Right atrium auricular region (tissue), 2 donors: ENCODE measurements around the gene SAMD15. TPM values are rescaled to one million over a fixed set of nuclear protein-coding genes. Genes with fewer than 3 reads are reported as not detected.

ENCODE experiments used
- DNase-seq: peaks from one replicate; pipeline ENCODE4 v3.0.0-alpha.2; 2019; ENCODE audit warnings: low spot score
- H3K27ac ChIP-seq, 2 donors: fragments of 200-600 bp; sonication (generic); 1 replicate in 1 of 2; 2 replicates in 1 of 2; pipeline ENCODE4 v1.5.1; 2016 to 2019
- H3K27me3 ChIP-seq, 2 donors: fragments of 200-600 bp; sonication (generic); one replicate each; pipeline versions ENCODE4 v1.5.1 to v1.6.0; 2017 to 2019
- H3K36me3 ChIP-seq: fragments of 200-600 bp; sonication (generic); one replicate; pipeline ENCODE4 v1.5.1; 2016
- H3K4me1 ChIP-seq, 2 donors: fragments of 200-600 bp; sonication (generic); one replicate each; pipeline versions ENCODE4 v1.5.1 to v1.6.0; 2017 to 2019
- H3K4me3 ChIP-seq, 2 donors: fragments of 200-600 bp; sonication (generic); 1 replicate in 1 of 2; 2 replicates in 1 of 2; pipeline ENCODE4 v1.5.1; 2017 to 2019; ENCODE audit warnings: mild to moderate bottlenecking in 1 of 2, moderate library complexity in 1 of 2
- H3K9me3 ChIP-seq, 2 donors: fragments of 200-600 bp; sonication (generic); one replicate each; pipeline ENCODE4 v1.5.1; 2019
- total RNA-seq, 2 donors: library from RNA; depleted of rRNA; stranded (reverse); fragments of >200 nt; gene quantifications; one replicate each; pipeline ENCODE4 v1.1.0, GENCODE V29; 2016
- TF ChIP-seq, protein P1 (sequence below), 2 donors: fragments of 200-600 bp; sonication (generic); IDR thresholded peaks; one replicate each; pipeline ENCODE4 v1.5.1; 2019; ENCODE audit warnings: antibody characterized with exemption in 2 of 2

Gene SAMD15
- total RNA-seq, 2 donors from 2014 or later, result 0.26 to 0.39 TPM

DNA sequence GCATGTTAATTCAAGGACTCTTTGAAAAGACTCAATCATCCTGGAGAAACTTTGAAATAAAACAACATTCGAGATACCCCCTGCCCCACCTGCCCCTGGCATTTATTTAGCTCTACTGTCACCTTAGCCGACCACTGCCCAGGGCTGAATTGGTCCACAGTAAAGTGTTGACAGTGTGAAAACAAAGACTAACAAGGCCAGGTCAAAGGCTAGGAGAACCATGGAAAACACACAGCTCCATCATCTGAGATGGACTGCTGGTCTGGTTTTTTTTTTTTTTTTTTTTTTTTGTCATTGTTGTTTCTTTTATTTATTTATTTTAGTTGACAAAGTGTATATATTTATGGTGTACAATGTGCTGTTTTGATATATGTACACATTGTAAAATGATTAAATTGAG is 30.7 kb upstream of the SAMD15 start:
- H3K27ac ChIP-seq, result no peak overlapping the region
- H3K4me1 ChIP-seq, result no peaks in the 10 kb centered on the region
- peaks cover 39% of the 10 kb centered on the region for H3K36me3 ChIP-seq
- no peaks in the 10 kb centered on the region for H3K27me3 ChIP-seq
- TF ChIP-seq, protein P1, sequence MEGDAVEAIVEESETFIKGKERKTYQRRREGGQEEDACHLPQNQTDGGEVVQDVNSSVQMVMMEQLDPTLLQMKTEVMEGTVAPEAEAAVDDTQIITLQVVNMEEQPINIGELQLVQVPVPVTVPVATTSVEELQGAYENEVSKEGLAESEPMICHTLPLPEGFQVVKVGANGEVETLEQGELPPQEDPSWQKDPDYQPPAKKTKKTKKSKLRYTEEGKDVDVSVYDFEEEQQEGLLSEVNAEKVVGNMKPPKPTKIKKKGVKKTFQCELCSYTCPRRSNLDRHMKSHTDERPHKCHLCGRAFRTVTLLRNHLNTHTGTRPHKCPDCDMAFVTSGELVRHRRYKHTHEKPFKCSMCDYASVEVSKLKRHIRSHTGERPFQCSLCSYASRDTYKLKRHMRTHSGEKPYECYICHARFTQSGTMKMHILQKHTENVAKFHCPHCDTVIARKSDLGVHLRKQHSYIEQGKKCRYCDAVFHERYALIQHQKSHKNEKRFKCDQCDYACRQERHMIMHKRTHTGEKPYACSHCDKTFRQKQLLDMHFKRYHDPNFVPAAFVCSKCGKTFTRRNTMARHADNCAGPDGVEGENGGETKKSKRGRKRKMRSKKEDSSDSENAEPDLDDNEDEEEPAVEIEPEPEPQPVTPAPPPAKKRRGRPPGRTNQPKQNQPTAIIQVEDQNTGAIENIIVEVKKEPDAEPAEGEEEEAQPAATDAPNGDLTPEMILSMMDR (IDR thresholded peaks at IDR 0.05), result no peak
- no peak overlapping the region for H3K4me3 ChIP-seq
- H3K9me3 ChIP-seq, result no peaks in the 10 kb centered on the region
- no peak for DNase-seq

DNA sequence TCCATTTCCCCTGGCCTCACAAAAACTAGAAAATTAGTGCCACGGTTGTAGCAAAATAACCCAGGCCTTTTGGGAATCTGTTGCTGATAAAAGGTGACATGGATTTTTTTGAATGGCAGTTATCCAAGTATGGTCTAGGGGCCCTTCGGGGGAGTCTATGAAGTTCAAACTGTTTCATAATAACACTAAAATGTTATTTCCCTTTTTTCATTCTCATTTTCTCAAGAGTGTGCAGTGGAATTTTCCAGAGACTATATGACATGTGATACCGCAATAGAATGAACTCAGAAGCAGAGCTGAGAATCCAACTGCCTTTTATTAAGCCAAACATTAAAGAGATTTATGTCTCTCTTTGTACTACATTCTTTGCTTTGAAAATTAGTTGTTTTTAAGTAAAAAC is 29.4 kb upstream of the SAMD15 start:
- Histone ChIP-seq H3K9me3 (no peaks in the 10 kb centered on the region), H3K4me3 (no peak overlapping the region), H3K4me1 (no peaks in the 10 kb centered on the region)

DNA sequence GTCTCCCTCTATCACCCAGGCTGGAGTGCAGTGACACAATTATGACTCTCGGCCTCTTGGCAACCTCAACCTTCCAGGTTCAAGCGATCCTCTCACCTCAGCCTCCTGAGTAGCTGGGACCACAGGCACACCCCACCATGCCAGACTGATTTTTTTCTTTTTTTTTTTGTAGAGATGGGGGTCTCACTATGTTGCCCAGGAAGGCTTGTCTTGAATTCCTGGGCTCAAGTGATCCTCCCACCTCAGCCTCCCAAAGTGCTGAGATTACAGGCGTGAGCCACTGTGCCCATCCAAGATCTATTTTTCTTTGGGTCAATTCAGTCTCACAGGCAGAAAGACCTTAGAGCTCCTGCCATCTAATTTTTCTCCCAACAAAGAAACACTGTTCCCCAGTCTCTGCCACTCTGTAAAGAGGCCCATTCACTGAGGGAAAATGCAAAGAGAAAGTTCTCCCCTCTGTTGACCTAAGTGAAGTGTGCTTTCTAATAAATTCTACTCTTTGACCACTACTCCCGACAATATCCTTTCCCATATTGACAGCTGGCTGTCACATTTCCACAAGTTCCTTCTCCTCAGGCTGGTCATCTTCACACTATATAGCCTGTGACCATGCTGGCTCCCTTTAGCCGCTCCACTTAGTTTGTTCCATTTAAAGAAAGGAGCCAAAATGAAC is 23.6 kb upstream of the SAMD15 start:
- Histone ChIP-seq H3K4me1 (no peaks in the 10 kb centered on the region), H3K36me3 (peaks cover 17% of the 10 kb centered on the region), H3K9me3 (no peaks in the 10 kb centered on the region), H3K27me3 (no peaks in the 10 kb centered on the region), H3K4me3 (no peak overlapping the region), H3K27ac (no peak overlapping the region)
- no peak for DNase-seq
- TF ChIP-seq, protein P1 (IDR thresholded peaks at IDR 0.05), result no peak

More for the DNA sequence above, 29.4 kb upstream of the SAMD15 start:
- TF ChIP-seq, protein P1 (IDR thresholded peaks at IDR 0.05), result no peak
- H3K27me3 ChIP-seq, result no peaks in the 10 kb centered on the region
- no peak for DNase-seq
- H3K36me3 ChIP-seq, result peaks cover 27% of the 10 kb centered on the region
- H3K27ac ChIP-seq, result no peak overlapping the region

DNA sequence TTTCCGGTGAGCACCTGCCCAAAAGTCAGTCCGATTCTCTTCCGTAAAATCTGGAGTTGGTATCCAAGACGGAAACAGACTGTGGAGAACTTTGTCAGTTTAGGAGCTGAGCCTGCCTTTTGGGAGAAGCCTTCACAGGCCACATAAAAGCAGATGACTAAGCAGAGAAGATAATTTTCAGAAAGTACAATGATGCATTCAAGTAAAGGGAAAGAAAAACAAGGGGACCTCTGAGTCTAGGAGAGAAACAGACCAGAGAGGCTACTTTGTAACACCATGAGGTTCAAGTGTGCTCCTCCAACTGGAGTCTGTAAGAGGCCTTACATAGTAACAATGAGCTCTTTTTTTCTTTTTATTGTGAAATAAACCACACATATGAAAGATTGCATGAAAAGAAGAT is 21.4 kb upstream of the SAMD15 start:
- Histone ChIP-seq H3K36me3 (peaks cover 2% of the 10 kb centered on the region), H3K9me3 (no peaks in the 10 kb centered on the region), H3K4me3 (no peak overlapping the region), H3K27me3 (no peaks in the 10 kb centered on the region), H3K4me1 (no peaks in the 10 kb centered on the region), H3K27ac (no peak overlapping the region)
- no peak for DNase-seq
- TF ChIP-seq, protein P1 (IDR thresholded peaks at IDR 0.05), result no peak

DNA sequence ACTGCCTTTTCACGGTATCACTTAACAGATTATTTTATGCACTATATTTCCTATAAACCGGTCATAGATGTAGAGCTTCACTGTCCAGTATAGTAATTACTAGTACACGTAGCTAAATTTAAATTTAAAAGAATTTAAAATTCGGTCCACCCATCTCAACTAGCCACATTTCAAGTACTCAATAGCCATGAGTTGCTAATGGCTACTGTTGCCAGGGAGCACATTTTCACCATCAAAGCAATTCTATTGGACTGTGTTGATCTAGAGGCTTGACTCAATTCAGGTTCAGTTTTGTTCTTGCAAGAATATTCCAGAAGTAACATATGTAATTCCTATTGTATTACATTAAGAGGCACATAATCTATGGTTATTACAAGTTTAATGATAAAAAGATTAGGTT is 20.3 kb upstream of the SAMD15 start:
- H3K36me3 ChIP-seq, result no peaks in the 10 kb centered on the region
- H3K27ac ChIP-seq, result no peak overlapping the region
- H3K9me3 ChIP-seq, result no peaks in the 10 kb centered on the region
- no peaks in the 10 kb centered on the region for H3K4me1 ChIP-seq
- no peak overlapping the region for H3K4me3 ChIP-seq
- H3K27me3 ChIP-seq, result no peaks in the 10 kb centered on the region
- no peak for DNase-seq
- TF ChIP-seq, protein P1 (IDR thresholded peaks at IDR 0.05), result no peak

DNA sequence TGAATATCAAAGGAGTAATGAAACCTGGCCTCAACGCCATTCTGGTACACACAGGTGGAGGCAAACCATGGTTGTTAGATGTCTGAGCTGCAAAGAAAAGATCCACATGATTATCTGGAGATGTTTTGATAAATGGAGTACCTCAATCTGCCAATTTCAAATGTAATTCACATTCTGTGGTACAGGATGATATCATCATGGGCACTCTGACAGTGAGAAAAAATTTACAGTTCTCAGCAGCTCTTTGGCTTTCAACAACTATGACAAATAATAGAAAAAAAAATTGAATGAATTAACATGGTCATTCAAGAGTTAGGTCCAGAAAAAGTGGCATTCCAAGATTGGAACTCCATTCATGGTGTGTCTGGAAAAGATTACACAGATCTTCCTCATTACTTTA is 17.6 kb upstream of the SAMD15 start:
- TF ChIP-seq, protein P1 (IDR thresholded peaks at IDR 0.05), result no peak
- H3K4me1 ChIP-seq, result no peaks in the 10 kb centered on the region
- no peak overlapping the region for H3K4me3 ChIP-seq
- no peaks in the 10 kb centered on the region for H3K27me3 ChIP-seq
- no peaks in the 10 kb centered on the region for H3K36me3 ChIP-seq
- H3K27ac ChIP-seq, result no peak overlapping the region
- DNase-seq, result no peak
- H3K9me3 ChIP-seq, result no peaks in the 10 kb centered on the region
